22Rv1 (cell line): ENCODE measurements around the gene MLLT1.

Experiments used
- CTCF ChIP-seq: fragments of 450-650 bp; IDR thresholded peaks from 2 replicates; pipeline ENCODE4 v1.5.1; 2017; ENCODE audit warnings: mild to moderate bottlenecking
- ZFX ChIP-seq: fragments of 450-650 bp; IDR thresholded peaks from 2 replicates; pipeline ENCODE4 v1.6.1; 2017; ENCODE audit warnings: antibody characterized with exemption, borderline replicate concordance

GRCh38 chr19:6286676-6287075 is 6.9 kb upstream of the MLLT1 start:
- no peak for TF ChIP-seq CTCF
- no peak for TF ChIP-seq ZFX
